WI38 (cell line): ENCODE results near the gene SMIM8.

Experiments
- H3K4me3 ChIP-seq: 2 replicates; pipeline ENCODE4 v1.5.1; 2011; ENCODE audit warnings: low read depth, mild to moderate bottlenecking, control low read depth, low read length
- TF ChIP-seq, protein P1 (sequence below): IDR thresholded peaks from 2 replicates; pipeline ENCODE4 v1.5.1; 2012; ENCODE audit warnings: low read depth, mild to moderate bottlenecking, control low read depth, low read length

The SMIM8 gene

GRCh38 chr6:87366072-87366827 is 43.9 kb downstream of the SMIM8 start:
- no peak overlapping the region for H3K4me3 ChIP-seq
- TF ChIP-seq, protein P1, sequence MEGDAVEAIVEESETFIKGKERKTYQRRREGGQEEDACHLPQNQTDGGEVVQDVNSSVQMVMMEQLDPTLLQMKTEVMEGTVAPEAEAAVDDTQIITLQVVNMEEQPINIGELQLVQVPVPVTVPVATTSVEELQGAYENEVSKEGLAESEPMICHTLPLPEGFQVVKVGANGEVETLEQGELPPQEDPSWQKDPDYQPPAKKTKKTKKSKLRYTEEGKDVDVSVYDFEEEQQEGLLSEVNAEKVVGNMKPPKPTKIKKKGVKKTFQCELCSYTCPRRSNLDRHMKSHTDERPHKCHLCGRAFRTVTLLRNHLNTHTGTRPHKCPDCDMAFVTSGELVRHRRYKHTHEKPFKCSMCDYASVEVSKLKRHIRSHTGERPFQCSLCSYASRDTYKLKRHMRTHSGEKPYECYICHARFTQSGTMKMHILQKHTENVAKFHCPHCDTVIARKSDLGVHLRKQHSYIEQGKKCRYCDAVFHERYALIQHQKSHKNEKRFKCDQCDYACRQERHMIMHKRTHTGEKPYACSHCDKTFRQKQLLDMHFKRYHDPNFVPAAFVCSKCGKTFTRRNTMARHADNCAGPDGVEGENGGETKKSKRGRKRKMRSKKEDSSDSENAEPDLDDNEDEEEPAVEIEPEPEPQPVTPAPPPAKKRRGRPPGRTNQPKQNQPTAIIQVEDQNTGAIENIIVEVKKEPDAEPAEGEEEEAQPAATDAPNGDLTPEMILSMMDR = no peak

DNA sequence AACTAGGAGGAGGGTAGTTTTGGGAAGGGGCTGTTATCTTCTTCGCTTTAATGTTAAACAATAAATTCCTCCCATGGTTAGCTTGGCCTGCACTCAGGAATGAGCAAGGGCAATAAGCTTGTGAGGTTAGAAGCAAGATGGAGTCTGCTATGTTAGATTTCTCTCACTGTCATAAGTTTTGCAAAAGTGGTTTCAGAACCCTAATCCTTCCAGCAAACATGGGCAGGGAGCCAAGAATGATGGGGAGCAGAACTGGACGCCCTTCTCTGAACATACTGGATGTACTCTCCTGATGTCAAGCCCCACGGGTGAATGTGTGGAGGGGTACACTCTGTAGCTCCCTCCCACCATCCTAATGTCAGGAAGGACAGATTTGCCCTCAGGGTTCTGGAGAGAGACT is 44.5 kb downstream of the SMIM8 start:
- TF ChIP-seq, protein P1 = no peak
- H3K4me3 ChIP-seq = no peak overlapping the region

- TF ChIP-seq, protein P1 = no peak
- H3K4me3 ChIP-seq = no peak overlapping the region
These were observed 51.0 kb downstream of the SMIM8 start for GRCh38 chr6:87373377-87373776.

DNA sequence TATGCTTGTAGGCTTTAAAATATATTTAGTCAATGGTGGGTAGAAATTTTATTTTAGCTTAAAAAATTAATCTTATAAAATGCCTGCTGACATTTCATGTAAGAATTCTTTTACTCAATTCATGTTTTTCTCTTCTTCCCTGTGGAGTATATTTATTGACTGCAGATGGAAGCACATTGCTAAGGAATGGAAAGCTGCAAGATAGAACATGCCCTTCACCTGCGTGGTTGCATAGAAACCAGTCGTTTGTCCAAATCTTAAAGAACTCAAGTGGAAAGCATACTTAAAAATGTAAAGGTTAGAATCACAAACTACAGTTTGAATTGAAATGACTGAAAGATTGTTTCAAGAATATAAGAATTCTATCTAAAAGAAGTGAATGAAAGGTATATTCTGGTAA is 52.9 kb downstream of the SMIM8 start:
- TF ChIP-seq, protein P1 = no peak
- H3K4me3 ChIP-seq = no peak overlapping the region

- H3K4me3 ChIP-seq = no peak overlapping the region
- TF ChIP-seq, protein P1 = no peak
These were observed 54.3 kb downstream of the SMIM8 start for GRCh38 chr6:87376643-87377042.

GRCh38 chr6:87378947-87379346 is 56.6 kb downstream of the SMIM8 start:
- TF ChIP-seq, protein P1 = no peak
- no peak overlapping the region for H3K4me3 ChIP-seq

- TF ChIP-seq, protein P1 = no peak
These were observed 60.5 kb downstream of the SMIM8 start for GRCh38 chr6:87382861-87383260.

More at GRCh38 chr6:87382861-87383260, 60.5 kb downstream of the SMIM8 start:
- H3K4me3 ChIP-seq = no peak overlapping the region
